HepG2 (cell line): ENCODE measurements around the gene ATP2A2. TPM values are rescaled to one million over a fixed set of nuclear protein-coding genes. Genes with fewer than 3 reads are reported as not detected.

Experiments used
- AGO2 ChIP-seq: fragments of 200-400 bp; formaldehyde crosslinking; optimal IDR thresholded peaks from 2 replicates; pipeline ENCODE3; 2017; ENCODE audit warnings: mild to moderate bottlenecking, low read depth, low read length, moderate library complexity
- CCDC6 ChIP-seq: sonication (generic); formaldehyde crosslinking; IDR thresholded peaks from 2 replicates; pipeline ENCODE4 v1.8.1; 2022; ENCODE audit warnings: mild to moderate bottlenecking, missing genetic modification reagents, moderate library complexity
- CEBPB ChIP-seq: IDR thresholded peaks from 2 replicates; pipeline ENCODE4 v1.6.1; 2011; ENCODE audit warnings: low read depth, low read length, improper control_type of control experiment, borderline replicate concordance
- ELF3 ChIP-seq: IDR thresholded peaks from 2 replicates; pipeline ENCODE4 v1.6.1; 2016; ENCODE audit warnings: missing genetic modification reagents, missing compliant biosample characterization
- FOXC1 ChIP-seq: sonication (generic); formaldehyde crosslinking; IDR thresholded peaks from 2 replicates; pipeline ENCODE4 v1.8.0; 2022; ENCODE audit warnings: mild to moderate bottlenecking, missing genetic modification reagents, borderline replicate concordance
- IKZF1 ChIP-seq: fragments of 450-650 bp; IDR thresholded peaks from 2 replicates; pipeline ENCODE4 v1.7.1; 2016
- IKZF4 ChIP-seq: sonication (generic); formaldehyde crosslinking; IDR thresholded peaks from 2 replicates; pipeline ENCODE4 v1.5.1; 2020; ENCODE audit warnings: borderline replicate concordance, mild to moderate bottlenecking, low read depth, missing genetic modification reagents; ENCODE audit errors: not compliant biosample characterization
- IRX3 ChIP-seq: sonication (generic); formaldehyde crosslinking; IDR thresholded peaks from 2 replicates; pipeline ENCODE4 v1.8.1; 2023; ENCODE audit warnings: mild to moderate bottlenecking, low read depth, missing genetic modification reagents, borderline replicate concordance
- MIXL1 ChIP-seq: IDR thresholded peaks from 2 replicates; pipeline ENCODE4 v1.6.1; 2016
- PHB2 ChIP-seq: fragments of 450-650 bp; IDR thresholded peaks from 2 replicates; pipeline ENCODE4 v1.6.1; 2018; ENCODE audit not compliant: partially characterized antibody
- RCOR2 ChIP-seq: IDR thresholded peaks from 2 replicates; pipeline ENCODE4 v1.6.1; 2016; ENCODE audit warnings: missing biosample characterization, missing genetic modification reagents
- RXRB ChIP-seq: IDR thresholded peaks from 2 replicates; pipeline ENCODE4 v1.6.1; 2016; ENCODE audit warnings: borderline replicate concordance, missing genetic modification reagents, missing compliant biosample characterization
- SMAD1 ChIP-seq: sonication (generic); formaldehyde crosslinking; IDR thresholded peaks from 2 replicates; pipeline ENCODE4 v1.4.0; 2020; ENCODE audit warnings: missing genetic modification reagents, low read depth, mild to moderate bottlenecking, borderline replicate concordance
- SNAI1 ChIP-seq: sonication (generic); formaldehyde crosslinking; IDR thresholded peaks from 2 replicates; pipeline ENCODE4 v1.5.0; 2020; ENCODE audit warnings: mild to moderate bottlenecking, missing genetic modification reagents, borderline replicate concordance
- SNAPC2 ChIP-seq: sonication (generic); formaldehyde crosslinking; IDR thresholded peaks from 2 replicates; pipeline ENCODE4 v1.8.1; 2022; ENCODE audit warnings: mild to moderate bottlenecking, missing genetic modification reagents
- TCF12 ChIP-seq, 2 experiments: fragments of 450-650 bp in 1 of 2; sonication (generic) in 1 of 2; formaldehyde crosslinking in 1 of 2; IDR thresholded peaks; 2 replicates each; pipeline versions ENCODE4 v1.6.1 to v1.8.0; 2017 to 2022; ENCODE audit warnings: antibody characterized with exemption in 1 of 2, mild to moderate bottlenecking in 1 of 2, missing genetic modification reagents in 1 of 2, moderate library complexity in 1 of 2
- TRIM24 ChIP-seq: sonication (generic); formaldehyde crosslinking; IDR thresholded peaks from 2 replicates; pipeline ENCODE4 v1.8.0; 2022; ENCODE audit warnings: mild to moderate bottlenecking, missing genetic modification reagents
- ZBTB7B ChIP-seq: sonication (generic); formaldehyde crosslinking; IDR thresholded peaks from 2 replicates; pipeline ENCODE4 v1.4.0; 2020; ENCODE audit warnings: missing genetic modification reagents
- ZNF549 ChIP-seq: sonication (generic); formaldehyde crosslinking; IDR thresholded peaks from 2 replicates; pipeline ENCODE4 v1.5.0; 2020; ENCODE audit warnings: missing genetic modification reagents
- ZNF556 ChIP-seq: sonication (generic); formaldehyde crosslinking; IDR thresholded peaks from 2 replicates; pipeline ENCODE4 v1.4.0; 2020; ENCODE audit warnings: mild to moderate bottlenecking, missing genetic modification reagents, borderline replicate concordance
- ZNF652 ChIP-seq: IDR thresholded peaks from 2 replicates; pipeline ENCODE4 v1.6.1; 2016; ENCODE audit warnings: low read depth, borderline replicate concordance
- ZNF713 ChIP-seq: sonication (generic); formaldehyde crosslinking; IDR thresholded peaks from 2 replicates; pipeline ENCODE4 v1.4.0; 2020; ENCODE audit warnings: mild to moderate bottlenecking, missing genetic modification reagents
- polyA plus RNA-seq, 8 experiments: library from polyadenylated mRNA; depleted of rRNA in 3 of 8; stranded (reverse) in 7 of 8; unstranded in 1 of 8; fragments of >200 nt; fragmentation: Illumina TruSeq in 4 of 8; extraction: Trizol in 4 of 8; gene quantifications; 2 replicates each; pipeline versions ENCODE4 v1.2.1 to v1.2.3, GENCODE V29; 2011 to 2016; ENCODE audit warnings: low read depth in 4 of 8, missing spikeins in 1 of 8, mixed read lengths in 1 of 8; ENCODE audit not compliant: insufficient read depth in 1 of 8
- total RNA-seq, 5 experiments: library from RNA; depleted of rRNA; stranded (reverse); fragments of >200 nt; fragmentation: Illumina TruSeq; extraction: Trizol; gene quantifications; 2 replicates each; pipeline ENCODE4 v1.2.3, GENCODE V29; 2016; ENCODE audit warnings: low read depth in 1 of 5
- TF ChIP-seq, protein P1 (sequence below): sonication (generic); formaldehyde crosslinking; IDR thresholded peaks from 2 replicates; pipeline ENCODE4 v1.5.0; 2020; ENCODE audit warnings: mild to moderate bottlenecking, missing genetic modification reagents, borderline replicate concordance
- TF ChIP-seq, protein P2 (sequence below): IDR thresholded peaks from 2 replicates; pipeline ENCODE4 v1.6.1; 2012; ENCODE audit warnings: low read depth, low read length, improper control_type of control experiment
- TF ChIP-seq, protein P3 (sequence below): sonication (generic); formaldehyde crosslinking; IDR thresholded peaks from 2 replicates; pipeline ENCODE4 v1.5.0; 2020; ENCODE audit warnings: missing genetic modification reagents
- TF ChIP-seq, protein P4 (sequence below): sonication (generic); formaldehyde crosslinking; IDR thresholded peaks from 2 replicates; pipeline ENCODE4 v1.4.0; 2020; ENCODE audit warnings: mild to moderate bottlenecking, missing genetic modification reagents
- TF ChIP-seq, protein P5 (sequence below): sonication (generic); formaldehyde crosslinking; IDR thresholded peaks from 2 replicates; pipeline ENCODE4 v1.8.0; 2023; ENCODE audit warnings: mild to moderate bottlenecking, missing genetic modification reagents

Gene ATP2A2
- total and polyA plus RNA-seq, 2 of the 13 experiments (the other 11 are each of a cell fraction or from before 2014, with no cell fraction given) = 35.4 to 85.5 TPM

DNA sequence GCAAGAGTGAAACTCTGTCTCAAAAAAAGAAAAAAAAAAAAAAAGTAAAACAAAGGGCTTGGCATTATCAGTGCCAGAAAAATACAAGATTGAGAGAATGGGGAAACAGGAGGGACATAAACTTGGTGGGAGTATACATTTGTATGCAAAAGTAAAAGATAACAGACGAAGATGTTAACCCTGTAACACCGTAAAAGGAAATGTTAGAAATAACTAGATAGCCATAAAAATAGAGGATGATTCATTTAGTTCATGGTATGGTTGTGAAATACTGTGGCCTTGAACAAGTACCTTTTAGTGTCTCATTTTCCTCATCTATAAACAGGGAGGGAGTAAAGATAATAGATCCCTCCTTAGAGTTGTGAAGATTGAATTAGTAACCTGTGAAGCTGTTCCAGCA lies 33.3 kb downstream of the ATP2A2 start (continued):
- TF ChIP-seq, protein P1, sequence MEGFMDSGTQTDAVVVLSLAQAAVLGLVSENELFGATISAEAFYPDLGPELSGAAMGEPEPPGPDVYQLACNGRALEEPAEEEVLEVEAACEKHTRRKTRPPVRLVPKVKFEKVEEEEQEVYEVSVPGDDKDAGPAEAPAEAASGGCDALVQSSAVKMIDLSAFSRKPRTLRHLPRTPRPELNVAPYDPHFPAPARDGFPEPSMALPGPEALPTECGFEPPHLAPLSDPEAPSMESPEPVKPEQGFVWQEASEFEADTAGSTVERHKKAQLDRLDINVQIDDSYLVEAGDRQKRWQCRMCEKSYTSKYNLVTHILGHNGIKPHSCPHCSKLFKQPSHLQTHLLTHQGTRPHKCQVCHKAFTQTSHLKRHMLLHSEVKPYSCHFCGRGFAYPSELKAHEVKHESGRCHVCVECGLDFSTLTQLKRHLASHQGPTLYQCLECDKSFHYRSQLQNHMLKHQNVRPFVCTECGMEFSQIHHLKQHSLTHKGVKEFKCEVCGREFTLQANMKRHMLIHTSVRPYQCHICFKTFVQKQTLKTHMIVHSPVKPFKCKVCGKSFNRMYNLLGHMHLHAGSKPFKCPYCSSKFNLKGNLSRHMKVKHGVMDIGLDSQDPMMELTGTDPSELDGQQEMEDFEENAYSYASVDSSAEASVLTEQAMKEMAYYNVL = no peak
- TF ChIP-seq RCOR2 (0 out of 2 replicates have a peak, but pooled peaks have one; percentile 26), PHB2 (no peak), SNAI1 (CRISPR knock-in tag) (no peak), ZNF652 (peak; percentile 46; the same call in 1 of the 2 replicates), TCF12 (IDR thresholded peaks at IDR 0.05) (no peak), TCF12 (CRISPR knock-in tag; IDR thresholded peaks at IDR 0.05) (no peak), ZBTB7B (CRISPR knock-in tag) (no peak), ZNF713 (CRISPR knock-in tag) (no peak), SNAPC2 (CRISPR knock-in tag) (no peak), SMAD1 (CRISPR knock-in tag) (no peak), CEBPB (peak; percentile 85), CCDC6 (CRISPR knock-in tag) (no peak), IKZF4 (CRISPR knock-in tag) (no peak), AGO2 (no peak), FOXC1 (no peak), ZNF549 (CRISPR knock-in tag) (no peak), ZNF556 (no peak), RXRB (CRISPR knock-in tag) (0 out of 2 replicates have a peak, but pooled peaks have one; percentile 8), TRIM24 (CRISPR knock-in tag) (no peak), ELF3 (CRISPR knock-in tag) (peak; percentile 51), IRX3 (CRISPR knock-in tag) (no peak), MIXL1 (CRISPR knock-in tag) (peak; percentile 35; the same call in 1 of the 2 replicates), IKZF1 (no peak)
- TF ChIP-seq, protein P2, sequence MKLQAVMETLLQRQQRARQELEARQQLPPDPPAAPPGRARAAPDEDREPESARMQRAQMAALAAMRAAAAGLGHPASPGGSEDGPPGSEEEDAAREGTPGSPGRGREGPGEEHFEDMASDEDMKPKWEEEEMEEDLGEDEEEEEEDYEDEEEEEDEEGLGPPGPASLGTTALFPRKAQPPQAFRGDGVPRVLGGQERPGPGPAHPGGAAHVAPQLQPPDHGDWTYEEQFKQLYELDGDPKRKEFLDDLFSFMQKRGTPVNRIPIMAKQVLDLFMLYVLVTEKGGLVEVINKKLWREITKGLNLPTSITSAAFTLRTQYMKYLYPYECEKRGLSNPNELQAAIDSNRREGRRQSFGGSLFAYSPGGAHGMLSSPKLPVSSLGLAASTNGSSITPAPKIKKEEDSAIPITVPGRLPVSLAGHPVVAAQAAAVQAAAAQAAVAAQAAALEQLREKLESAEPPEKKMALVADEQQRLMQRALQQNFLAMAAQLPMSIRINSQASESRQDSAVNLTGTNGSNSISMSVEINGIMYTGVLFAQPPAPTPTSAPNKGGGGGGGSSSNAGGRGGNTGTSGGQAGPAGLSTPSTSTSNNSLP = peak; percentile 34; the same call in 1 of the 2 replicates
- TF ChIP-seq, protein P3, sequence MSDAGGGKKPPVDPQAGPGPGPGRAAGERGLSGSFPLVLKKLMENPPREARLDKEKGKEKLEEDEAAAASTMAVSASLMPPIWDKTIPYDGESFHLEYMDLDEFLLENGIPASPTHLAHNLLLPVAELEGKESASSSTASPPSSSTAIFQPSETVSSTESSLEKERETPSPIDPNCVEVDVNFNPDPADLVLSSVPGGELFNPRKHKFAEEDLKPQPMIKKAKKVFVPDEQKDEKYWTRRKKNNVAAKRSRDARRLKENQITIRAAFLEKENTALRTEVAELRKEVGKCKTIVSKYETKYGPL = no peak
- TF ChIP-seq, protein P4, sequence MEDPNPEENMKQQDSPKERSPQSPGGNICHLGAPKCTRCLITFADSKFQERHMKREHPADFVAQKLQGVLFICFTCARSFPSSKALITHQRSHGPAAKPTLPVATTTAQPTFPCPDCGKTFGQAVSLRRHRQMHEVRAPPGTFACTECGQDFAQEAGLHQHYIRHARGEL (CRISPR knock-in tag) = no peak
- TF ChIP-seq, protein P5, sequence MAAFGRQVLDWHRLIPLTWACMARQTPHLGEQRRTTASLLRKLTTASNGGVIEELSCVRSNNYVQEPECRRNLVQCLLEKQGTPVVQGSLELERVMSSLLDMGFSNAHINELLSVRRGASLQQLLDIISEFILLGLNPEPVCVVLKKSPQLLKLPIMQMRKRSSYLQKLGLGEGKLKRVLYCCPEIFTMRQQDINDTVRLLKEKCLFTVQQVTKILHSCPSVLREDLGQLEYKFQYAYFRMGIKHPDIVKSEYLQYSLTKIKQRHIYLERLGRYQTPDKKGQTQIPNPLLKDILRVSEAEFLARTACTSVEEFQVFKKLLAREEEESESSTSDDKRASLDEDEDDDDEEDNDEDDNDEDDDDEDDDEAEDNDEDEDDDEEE (CRISPR knock-in tag) = no peak
